Mucosa of rectum (tissue), 2 donors: ENCODE measurements around the gene COL9A3.
"Not testable (repeated sequence)": the region's sequence is repeated elsewhere in the genome, so short reads cannot be mapped to it uniquely, and the experiment has no call there.

Experiments
- H3K27ac ChIP-seq, 2 donors: one replicate each; pipeline ENCODE4 v1.7.0; 2013; ENCODE audit warnings: inconsistent platforms in 2 of 2, low read depth in 2 of 2, low read length in 2 of 2
- H3K27me3 ChIP-seq, 2 donors: one replicate each; pipeline ENCODE4 v1.7.0; 2013; ENCODE audit warnings: low read length in 2 of 2; ENCODE audit not compliant: control insufficient read depth in 2 of 2, insufficient read depth in 2 of 2
- H3K36me3 ChIP-seq, 2 donors: one replicate each; pipeline ENCODE4 v1.7.0; 2013; ENCODE audit warnings: low read length in 2 of 2; ENCODE audit not compliant: control insufficient read depth in 2 of 2, insufficient read depth in 2 of 2
- H3K4me1 ChIP-seq, 2 donors: one replicate each; pipeline ENCODE4 v1.7.0; 2013; ENCODE audit warnings: low read length in 2 of 2, mild to moderate bottlenecking in 1 of 2; ENCODE audit not compliant: control insufficient read depth in 2 of 2, insufficient read depth in 2 of 2
- H3K4me3 ChIP-seq, 2 donors: one replicate each; pipeline ENCODE4 v1.7.0; 2013; ENCODE audit warnings: low read length in 2 of 2
- H3K9ac ChIP-seq, 2 donors: one replicate each; pipeline ENCODE4 v1.7.0; 2013; ENCODE audit warnings: low read length in 2 of 2, low read depth in 1 of 2, mild to moderate bottlenecking in 1 of 2
- H3K9me3 ChIP-seq, 2 donors: one replicate each; pipeline ENCODE4 v1.7.0; 2013; ENCODE audit warnings: low read length in 2 of 2; ENCODE audit not compliant: control insufficient read depth in 2 of 2
- donor health status: healthy.
- donor health status: Normal muscosa, but diverticular disease.

Gene COL9A3

DNA sequence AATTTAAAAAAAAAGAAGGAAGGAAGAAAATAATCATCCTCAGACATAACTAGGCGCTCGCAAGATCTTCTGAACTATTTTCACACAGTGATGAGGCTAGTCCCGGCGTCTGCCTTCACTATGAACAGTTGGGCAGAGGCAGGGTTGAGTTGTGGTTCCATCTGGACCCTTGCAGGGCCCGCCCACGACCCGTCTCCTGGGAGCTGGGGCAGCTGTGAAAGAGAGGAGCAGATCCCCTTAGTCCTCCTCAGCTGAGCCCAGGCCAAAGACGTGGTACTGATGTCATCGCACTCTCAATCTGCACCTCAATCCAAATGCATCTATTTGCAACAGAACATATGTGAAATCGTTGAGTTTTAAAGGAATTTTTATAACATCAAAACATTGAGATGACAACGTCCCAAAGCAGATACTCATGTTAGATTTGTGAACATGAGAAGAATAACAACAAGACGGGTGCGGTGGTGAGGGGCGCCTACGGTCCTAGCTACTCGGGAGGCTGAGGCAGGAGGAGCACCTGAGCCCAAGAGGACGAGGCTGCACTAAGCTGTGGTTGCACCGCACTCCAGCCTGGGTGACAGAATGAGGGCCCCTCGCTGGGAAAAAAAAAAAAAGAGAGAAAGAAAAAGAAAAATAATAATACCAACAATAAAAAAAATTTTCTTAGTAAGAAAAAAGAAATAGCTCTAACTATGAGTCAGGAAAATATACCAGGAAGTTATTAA is 29.5 kb downstream of the COL9A3 start:
- H3K4me3 ChIP-seq = no peak overlapping the region
- no peak overlapping the region for H3K9ac ChIP-seq
- H3K27me3 ChIP-seq = no peaks in the 10 kb centered on the region
- H3K4me1 ChIP-seq = peaks cover 2 to 3% of the 10 kb centered on the region in 2 donors
- H3K27ac ChIP-seq = no peak overlapping the region
- no peaks in the 10 kb centered on the region for H3K36me3 ChIP-seq
- no peaks in the 10 kb centered on the region for H3K9me3 ChIP-seq

DNA sequence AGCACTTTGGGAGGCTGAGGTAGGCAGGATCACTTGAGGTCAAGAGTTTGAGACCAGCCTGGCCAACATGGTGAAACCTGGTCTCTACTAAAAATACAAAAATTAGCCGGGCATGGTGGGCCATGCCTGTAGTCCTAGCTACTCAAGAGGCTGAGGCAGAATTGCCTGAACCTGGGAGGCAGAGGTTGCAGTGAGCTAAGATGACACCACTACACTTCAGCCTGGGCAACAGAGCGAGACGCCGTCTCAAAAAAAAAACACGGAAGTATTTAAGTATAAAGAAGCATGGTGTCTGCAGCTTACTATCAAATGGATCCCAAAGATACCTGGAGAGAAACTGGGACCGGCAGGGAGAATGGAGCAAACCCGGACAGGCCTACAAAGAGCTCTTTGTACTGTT is 32.1 kb downstream of the COL9A3 start:
- H3K4me3 ChIP-seq, H3K9ac ChIP-seq, H3K27ac ChIP-seq, H3K9me3 ChIP-seq, H3K27me3 ChIP-seq, H3K4me1 ChIP-seq, H3K36me3 ChIP-seq: not testable (repeated sequence)

DNA sequence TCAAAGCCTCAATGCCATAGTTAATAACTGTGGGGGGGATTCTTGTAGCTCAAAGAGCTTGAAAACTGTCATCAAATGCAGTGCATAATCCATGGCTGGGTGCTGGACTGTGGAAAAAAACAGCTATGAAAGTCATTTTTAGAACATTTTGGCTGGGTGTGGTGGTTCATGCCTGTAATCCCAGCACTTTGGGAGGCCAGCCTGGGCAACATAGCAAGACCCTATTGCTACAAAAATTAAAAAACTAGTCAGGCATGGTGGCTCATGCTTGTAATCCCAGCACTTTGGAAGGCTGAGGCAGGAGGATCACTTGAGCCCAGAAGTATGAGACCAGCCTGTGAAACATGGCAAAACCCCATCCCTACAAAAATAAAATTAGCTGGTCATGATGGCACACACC is 32.6 kb downstream of the COL9A3 start:
- no peak overlapping the region for H3K27ac ChIP-seq
- no peak overlapping the region for H3K4me3 ChIP-seq
- H3K9me3 ChIP-seq = no peaks in the 10 kb centered on the region
- H3K9ac ChIP-seq = no peak overlapping the region
- H3K36me3 ChIP-seq = peaks cover 8 to 9% of the 10 kb centered on the region in 2 donors
- peaks cover 2 to 3% of the 10 kb centered on the region in 2 donors for H3K4me1 ChIP-seq
- H3K27me3 ChIP-seq = no peaks in the 10 kb centered on the region

DNA sequence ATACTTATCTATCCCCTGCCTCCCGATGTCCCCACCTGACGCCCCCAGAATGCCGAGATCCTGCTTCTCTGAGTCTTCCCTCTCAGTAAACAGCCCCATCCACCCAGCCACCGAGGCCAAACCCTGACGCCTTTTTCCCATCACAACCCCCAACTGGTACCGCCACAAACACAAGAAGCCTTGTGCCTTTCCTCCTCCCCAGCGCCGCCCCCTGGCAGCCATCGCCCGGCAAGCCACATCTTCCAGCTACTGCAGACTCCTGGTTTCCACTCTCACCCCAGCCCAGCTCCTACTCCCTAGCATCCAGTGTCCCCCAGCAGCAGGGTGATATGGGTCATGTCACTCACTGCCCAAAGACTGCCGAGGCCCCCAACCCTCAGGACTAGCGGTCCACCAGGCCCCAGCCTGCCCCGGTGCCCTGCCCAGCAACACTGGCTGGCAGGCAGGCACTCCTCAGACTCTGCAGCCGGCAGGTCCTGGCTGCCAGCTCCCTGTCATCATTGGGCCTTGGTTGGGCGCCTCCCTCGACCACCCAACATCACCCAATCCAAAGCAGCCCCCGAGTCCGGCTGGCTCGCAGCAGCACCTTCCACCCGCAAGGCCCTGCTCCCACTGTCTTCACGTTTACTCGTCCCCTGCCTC is 33.6 kb downstream of the COL9A3 start:
- Histone ChIP-seq H3K27ac (no peak overlapping the region), H3K27me3 (no peaks in the 10 kb centered on the region), H3K4me3 (no peak overlapping the region), H3K9me3 (no peaks in the 10 kb centered on the region), H3K36me3 (peaks cover 8 to 9% of the 10 kb centered on the region in 2 donors), H3K9ac (no peak overlapping the region), H3K4me1 (peaks cover 2 to 3% of the 10 kb centered on the region in 2 donors)

DNA sequence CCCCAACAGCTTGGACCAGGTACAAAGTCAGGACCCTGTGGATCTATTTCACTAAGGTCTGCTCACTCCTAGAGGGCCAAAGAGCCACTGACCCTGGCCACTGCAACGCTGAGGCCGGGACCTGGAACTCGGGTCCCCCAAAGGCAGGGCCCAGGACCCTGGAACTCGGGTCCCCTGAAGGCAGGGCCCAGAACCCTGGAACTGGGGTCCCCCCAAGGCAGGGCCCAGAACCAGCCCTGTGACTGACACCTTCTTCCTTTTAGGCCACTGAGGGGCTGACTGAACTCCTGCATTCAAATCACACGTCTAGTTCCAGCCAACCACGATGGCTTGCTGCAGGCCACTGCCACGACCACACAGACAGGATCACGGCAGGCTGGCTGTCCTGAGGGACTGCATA is 35.3 kb downstream of the COL9A3 start:
- Histone ChIP-seq H3K9ac (no peak overlapping the region), H3K4me3 (no peak overlapping the region), H3K36me3 (peaks cover 13% of the 10 kb centered on the region in 2 donors), H3K27ac (no peak overlapping the region), H3K27me3 (no peaks in the 10 kb centered on the region), H3K4me1 (peaks cover 0 to 3% of the 10 kb centered on the region in 2 donors), H3K9me3 (no peaks in the 10 kb centered on the region)

DNA sequence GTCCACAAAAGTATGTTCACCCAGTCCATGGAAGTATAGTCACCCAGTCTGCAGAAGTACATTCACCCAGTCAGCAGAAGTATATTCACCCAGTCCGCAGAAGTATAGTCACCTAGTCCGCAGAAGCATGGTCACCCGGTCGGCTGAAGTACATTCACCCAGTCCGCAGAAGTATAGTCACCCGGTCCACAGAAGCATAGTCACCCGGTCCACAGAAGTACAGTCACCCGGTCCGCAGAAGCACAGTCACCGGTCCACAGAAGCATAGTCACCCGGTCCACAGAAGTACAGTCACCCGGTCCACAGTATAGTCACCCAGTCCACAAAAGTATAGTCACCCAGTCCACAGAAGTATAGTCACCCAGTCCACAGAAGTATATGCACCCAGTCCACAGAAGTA is 36.0 kb downstream of the COL9A3 start:
- Histone ChIP-seq H3K4me3 (no peak overlapping the region), H3K27ac (no peak overlapping the region), H3K36me3 (peaks cover 13 to 16% of the 10 kb centered on the region in 2 donors)

DNA sequence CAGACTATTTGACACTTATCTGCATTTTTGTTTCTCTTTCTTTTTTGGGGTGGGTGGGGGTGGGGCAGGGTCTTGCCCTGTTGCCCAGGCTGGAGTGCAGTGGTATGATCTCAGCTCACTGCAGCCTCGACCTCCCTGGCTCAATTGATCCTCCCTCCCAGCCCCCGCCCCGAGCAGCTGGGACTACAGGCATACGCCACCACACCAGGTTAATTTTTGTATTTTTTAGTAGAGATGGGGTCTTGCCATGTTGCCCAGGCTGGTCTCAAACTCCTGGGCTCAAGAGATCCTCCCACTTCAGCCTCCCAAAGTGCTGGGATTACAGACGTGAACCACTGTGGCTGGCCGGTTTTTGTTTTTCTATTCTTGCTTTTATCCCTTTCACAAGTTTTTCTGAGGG is 36.5 kb downstream of the COL9A3 start:
- not testable (repeated sequence) for H3K4me3 ChIP-seq, H3K4me1 ChIP-seq, H3K27ac ChIP-seq, H3K27me3 ChIP-seq, H3K9me3 ChIP-seq, H3K9ac ChIP-seq
- peaks cover 13 to 16% of the 10 kb centered on the region in 2 donors for H3K36me3 ChIP-seq

More for the DNA sequence above, 36.0 kb downstream of the COL9A3 start:
- Histone ChIP-seq H3K27me3 (no peaks in the 10 kb centered on the region), H3K9ac (no peak overlapping the region), H3K4me1 (no peaks in the 10 kb centered on the region), H3K9me3 (no peaks in the 10 kb centered on the region)

DNA sequence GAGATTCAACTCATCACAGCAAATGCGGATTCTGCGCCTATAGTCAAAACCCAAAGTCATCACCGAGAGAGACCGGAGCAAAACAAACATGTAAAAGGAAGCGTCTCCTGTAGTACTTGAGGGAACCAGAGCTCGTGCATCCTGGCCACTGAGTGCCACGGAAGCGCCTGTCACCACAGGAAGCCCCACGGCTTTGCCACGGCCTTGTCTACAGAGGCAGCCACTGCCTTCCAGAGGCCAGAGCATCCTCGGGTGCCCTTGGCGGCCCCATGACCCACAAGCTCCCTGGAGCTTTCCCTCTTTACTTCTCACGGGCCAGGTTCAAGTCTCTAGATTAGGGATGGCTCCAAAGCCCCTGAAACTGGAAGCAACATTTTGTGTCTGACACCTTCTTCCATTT is 37.3 kb downstream of the COL9A3 start:
- H3K9ac ChIP-seq = no peak overlapping the region
- H3K4me1 ChIP-seq = no peaks in the 10 kb centered on the region
- H3K36me3 ChIP-seq = peaks cover 13 to 16% of the 10 kb centered on the region in 2 donors
- H3K27me3 ChIP-seq = no peaks in the 10 kb centered on the region
- no peak overlapping the region for H3K27ac ChIP-seq
- no peaks in the 10 kb centered on the region for H3K9me3 ChIP-seq
- H3K4me3 ChIP-seq = no peak overlapping the region

DNA sequence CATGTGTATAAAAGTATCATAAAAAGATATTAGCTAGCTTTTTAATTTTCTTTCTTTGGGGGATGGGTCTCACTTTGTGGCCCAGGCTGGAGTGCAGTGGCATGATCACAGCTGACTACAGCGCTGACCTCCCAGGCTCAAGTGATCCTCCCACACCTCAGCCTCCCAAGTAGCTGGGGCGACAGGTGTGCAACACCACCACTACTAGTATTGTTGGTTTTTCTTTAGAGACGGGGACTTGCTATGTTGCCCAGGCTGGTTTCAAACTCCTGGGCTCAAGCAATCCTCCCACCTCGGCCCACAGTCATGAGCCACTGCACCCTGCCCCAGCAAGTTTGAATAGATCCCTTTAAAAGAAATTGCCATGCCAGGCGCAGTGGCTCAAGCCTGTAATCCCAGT is 38.3 kb downstream of the COL9A3 start:
- Histone ChIP-seq H3K27me3 (no peaks in the 10 kb centered on the region), H3K9me3 (no peaks in the 10 kb centered on the region), H3K27ac (no peak overlapping the region), H3K9ac (no peak overlapping the region), H3K4me3 (no peak overlapping the region), H3K4me1 (no peaks in the 10 kb centered on the region), H3K36me3 (peaks cover 13 to 16% of the 10 kb centered on the region in 2 donors)

DNA sequence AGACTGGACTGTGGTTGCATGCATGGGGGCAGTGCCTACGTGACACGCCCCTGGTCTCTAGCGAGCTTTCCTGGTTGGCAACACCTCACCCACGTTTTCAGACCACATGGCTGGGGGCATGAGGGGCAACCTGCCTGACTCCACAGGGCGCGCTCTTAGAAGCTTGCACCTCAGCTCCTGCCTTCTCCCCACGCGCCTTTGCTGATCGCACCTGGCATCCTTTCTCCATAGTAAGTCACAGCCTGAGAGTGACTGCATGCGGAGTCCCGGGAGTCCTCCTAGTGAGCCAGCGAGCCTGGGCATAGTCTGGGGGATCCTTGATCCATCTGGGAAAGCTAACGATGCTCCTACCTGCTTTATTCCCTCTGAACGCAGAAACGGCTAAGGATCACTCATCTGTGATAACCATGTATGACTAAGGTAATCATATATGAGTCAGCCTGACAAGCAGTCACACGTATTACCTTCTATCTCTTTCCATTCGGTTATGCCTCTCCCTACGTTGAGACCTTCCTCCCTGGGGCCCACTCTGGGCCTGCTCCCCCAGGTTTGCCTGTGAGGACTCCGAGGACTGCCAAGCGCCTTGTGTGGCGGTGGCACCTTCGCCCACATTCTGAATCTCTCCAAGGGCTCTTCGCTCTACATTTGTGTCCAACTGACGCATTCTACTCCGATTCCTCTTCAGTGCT is 40.2 kb downstream of the COL9A3 start:
- Histone ChIP-seq H3K4me1 (peaks cover 5 to 8% of the 10 kb centered on the region in 2 donors), H3K9me3 (no peaks in the 10 kb centered on the region), H3K27ac (no peak overlapping the region), H3K36me3 (peaks cover 13 to 14% of the 10 kb centered on the region in 2 donors), H3K9ac (no peak overlapping the region), H3K27me3 (no peaks in the 10 kb centered on the region), H3K4me3 (no peak overlapping the region)
